Astrocyte (in vitro differentiated cells and primary cell): ENCODE results near the gene ZW10.

ENCODE experiments used
- CTCF ChIP-seq: IDR thresholded peaks from 2 replicates; pipeline ENCODE4 v1.5.1; 2011; ENCODE audit warnings: low read depth, mild to moderate bottlenecking, inconsistent platforms, low read length, moderate library complexity; ENCODE audit not compliant: insufficient read depth
- EZH2 ChIP-seq: IDR thresholded peaks from 2 replicates; pipeline ENCODE4 v1.6.1; 2012; ENCODE audit warnings: mild to moderate bottlenecking, low read length, inconsistent platforms; ENCODE audit not compliant: insufficient read depth

- TF ChIP-seq CTCF = no peak
- TF ChIP-seq EZH2 = no peak
Observed at GRCh38 chr11:113701491-113701890, 72.0 kb downstream of the ZW10 start.
